CD4-positive, alpha-beta T cell treated with Interleukin-4 for 1 hour (primary cell): ENCODE measurements around the gene CHCHD4.
"Not testable (repeated sequence)": the region's sequence is repeated elsewhere in the genome, so short reads cannot be mapped to it uniquely, and the experiment has no call there.

Experiments used
- DNase-seq, 2 donors: peaks; one replicate each; pipeline ENCODE4 v3.0.0-alpha.2; 2020 to 2022

The CHCHD4 gene

GRCh38 chr3:14133876-14134275, 9.2 kb upstream of the CHCHD4 start:
- no peak for DNase-seq

- DNase-seq = no peak
Measured at GRCh38 chr3:14133188-14133800, 8.6 kb upstream of the CHCHD4 start.

- no peak for DNase-seq
Measured at GRCh38 chr3:14132689-14133088, 8.0 kb upstream of the CHCHD4 start.

- no peak for DNase-seq
Measured at GRCh38 chr3:14132120-14132519, 7.5 kb upstream of the CHCHD4 start.

GRCh38 chr3:14131134-14131533, 6.5 kb upstream of the CHCHD4 start:
- DNase-seq = no peak

DNA sequence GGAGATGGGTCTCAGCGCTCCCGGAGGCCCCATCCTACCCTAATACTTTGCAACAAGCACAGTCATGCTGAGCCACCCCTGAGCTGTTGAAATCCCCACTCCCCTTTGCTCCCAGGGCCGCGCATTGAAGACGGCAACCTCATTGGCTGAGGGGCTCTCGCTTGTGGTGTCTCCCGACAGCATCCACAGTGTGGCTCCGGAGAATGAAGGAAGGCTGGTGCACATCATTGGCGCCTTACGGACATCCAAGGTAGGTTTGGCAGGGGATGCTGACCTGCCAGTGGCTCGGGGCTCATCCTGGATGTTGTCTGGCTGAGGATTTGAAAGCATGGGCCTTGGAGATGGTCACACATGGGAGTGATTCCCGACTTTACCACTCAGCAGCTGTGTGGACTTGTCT, 6.0 kb upstream of the CHCHD4 start:
- DNase-seq = no peak

DNA sequence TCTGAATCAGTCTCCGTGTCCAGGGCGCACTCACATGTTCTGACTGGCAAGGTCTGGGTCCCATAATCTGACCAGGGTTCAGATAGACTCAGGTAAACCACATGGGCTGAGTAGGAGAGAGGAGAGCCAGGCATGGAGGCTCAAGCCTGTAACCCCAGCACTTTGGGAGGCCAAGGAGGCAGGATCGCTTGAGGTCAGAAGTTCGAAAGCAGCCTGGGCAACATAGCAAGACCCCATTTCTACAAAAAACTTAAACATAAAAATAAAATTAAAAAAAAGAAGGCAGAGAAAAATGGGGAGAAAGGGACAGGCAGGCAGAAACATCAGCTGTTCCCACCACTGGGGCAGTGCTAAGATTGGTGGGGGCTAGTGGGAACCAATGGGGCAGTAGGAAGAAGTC, 5.6 kb upstream of the CHCHD4 start:
- no peak for DNase-seq

DNA sequence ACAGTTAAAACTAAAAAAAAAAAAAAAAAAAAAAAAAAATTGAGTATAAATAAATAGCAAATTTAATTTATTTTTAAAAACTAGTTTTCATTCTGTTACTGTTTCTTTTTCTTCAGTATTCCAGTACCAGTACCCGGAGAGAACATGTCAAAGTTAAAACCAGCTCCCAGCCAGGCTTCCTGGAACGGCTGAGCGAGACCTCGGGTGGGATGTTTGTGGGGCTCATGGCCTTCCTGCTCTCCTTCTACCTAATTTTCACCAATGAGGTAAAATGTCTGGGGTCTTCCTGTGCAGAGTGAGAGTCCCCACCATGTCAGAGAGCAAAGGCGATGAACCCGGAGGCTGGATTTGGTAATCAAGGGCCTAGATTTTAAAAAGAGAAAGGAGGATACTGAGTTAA, 4.6 kb upstream of the CHCHD4 start:
- no peak for DNase-seq

GRCh38 chr3:14128724-14129123, 4.1 kb upstream of the CHCHD4 start:
- DNase-seq = no peak

- DNase-seq = no peak
Measured at GRCh38 chr3:14127516-14128161, 3.0 kb upstream of the CHCHD4 start.

- no peak for DNase-seq
Measured at GRCh38 chr3:14126887-14127505, 2.3 kb upstream of the CHCHD4 start.

DNA sequence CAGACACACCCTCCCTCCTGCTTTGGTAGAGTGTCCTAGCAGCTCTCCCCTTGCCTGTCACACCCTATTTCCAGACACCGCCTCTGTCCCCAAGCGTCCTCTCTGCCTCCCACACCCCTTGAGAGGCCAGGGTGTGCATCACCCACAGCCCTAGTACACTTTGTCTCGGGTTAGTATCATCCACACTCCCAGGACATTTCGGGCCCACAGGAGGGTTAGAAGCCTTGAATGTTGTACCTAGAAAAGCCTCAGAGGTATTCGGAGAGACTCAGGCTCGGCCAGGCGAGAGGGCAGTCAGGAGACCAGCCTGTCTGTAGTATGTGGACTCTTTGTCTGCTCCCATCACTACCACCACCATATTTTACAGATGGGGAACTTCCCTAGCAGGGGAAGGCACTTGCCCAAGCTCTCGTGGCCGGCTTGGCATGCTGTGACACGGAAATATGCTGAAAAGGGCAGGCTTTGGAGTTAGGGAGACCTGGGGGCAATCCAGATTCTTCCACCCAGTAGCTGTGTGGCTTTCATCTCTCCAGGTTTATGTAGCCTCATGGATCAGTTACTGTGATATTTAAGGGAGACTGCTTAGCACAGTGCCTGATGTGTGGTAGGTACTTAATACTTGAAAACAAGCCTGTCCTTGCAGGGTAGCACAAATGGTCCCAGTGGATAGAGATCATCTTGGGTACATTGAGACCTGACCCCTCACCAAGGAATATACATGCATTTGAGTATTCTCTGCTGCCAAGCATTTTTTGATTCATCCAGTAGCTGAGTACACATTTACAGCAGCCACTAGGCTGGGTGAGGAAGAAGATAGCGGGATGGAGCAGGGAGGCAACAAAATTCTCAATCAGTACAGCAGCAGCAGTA, 1.6 kb upstream of the CHCHD4 start:
- DNase-seq = peak in 1 of 2 donors; percentile 9

DNA sequence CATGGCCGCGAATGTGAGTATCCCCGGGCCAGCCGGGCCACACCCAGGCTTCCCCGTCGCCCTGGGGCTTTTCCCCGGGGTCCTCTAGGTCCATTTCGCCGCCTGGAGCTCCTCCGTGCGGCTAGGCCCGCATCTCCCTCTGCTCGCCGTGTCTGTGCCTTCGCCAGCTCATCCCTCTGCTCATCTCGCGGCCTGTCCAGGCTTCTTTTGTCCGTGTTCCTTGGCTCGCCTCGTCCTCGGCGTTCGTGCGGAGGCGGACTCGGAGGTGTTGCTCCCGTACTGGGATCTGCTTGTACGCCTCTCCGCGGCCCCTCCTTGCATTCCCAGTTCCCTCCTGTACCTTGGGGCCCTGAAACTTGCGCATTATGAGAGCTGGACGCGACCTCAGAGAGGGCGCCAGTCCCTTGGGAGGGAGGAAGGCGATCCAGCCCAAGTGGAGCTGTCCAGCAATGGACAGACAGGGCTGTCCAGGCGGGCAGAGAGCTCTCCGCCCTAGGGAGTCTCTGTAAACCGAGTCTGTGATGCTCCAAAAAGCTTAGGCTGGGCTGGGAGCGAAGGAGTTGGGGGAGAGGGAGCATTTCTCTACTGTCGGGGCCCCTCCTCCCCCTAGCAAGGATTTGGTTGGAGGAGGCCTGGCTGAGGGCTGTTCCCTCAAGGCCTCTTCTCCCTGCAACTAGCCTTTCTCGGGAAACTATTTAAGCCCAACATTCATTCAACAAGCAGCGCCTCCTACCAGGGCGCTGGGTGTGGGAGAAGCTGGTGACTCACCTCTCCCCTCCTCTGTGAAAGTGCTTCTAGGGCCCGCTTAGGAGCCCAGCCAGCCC, 735 bp upstream of the CHCHD4 start:
- DNase-seq = peak; percentile 59 to 63

GRCh38 chr3:14124223-14124614, 451 bp downstream of the CHCHD4 start:
- peak; percentile 69 to 72 for DNase-seq

DNA sequence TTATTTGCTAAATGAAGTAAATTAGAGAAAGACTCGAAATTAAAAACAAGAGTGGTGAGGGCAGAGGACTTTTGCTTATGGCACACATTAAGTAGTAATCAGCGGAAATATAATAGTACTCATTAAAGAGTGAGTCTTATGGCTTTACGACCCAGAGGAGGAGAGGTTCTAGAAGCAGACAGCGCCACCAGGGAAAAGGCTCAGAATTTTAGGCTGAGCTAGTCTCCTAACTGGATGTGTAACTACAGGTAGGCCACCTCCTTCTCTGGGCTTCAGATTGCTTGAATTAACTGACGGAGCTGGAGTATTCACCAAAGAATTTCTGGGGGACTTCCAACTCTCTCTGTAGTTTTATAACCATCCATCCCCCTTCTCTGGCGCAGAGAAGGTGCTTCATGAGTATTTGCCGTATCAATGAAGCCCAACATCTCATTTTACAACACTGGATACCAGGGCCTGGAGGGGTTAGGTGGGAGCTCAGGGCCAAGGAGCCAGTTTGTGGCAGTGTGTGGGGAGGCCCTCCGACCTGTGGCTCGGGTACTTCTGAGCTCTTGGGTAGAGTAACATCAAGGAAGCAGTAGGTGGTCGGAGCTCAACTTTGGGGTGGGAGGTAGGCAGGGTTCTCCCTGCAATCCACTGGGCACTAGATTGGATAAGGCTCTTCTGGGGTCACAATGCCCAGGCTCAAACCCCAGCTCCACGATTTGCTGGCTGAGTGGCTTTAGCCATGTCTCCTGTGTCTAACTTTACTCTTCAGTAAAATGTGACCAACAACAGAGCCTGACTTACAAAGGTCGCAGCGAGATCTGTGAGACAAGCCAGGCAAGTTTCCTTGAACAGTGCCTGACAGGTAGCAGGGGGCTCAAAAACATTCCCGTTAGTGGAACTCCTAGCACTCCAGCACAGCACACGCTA, 1.1 kb downstream of the CHCHD4 start:
- DNase-seq = no peak

GRCh38 chr3:14122301-14122700, 2.4 kb downstream of the CHCHD4 start:
- DNase-seq = no peak

GRCh38 chr3:14121859-14122258, 2.8 kb downstream of the CHCHD4 start:
- DNase-seq = no peak

- DNase-seq = not testable (repeated sequence)
Measured at GRCh38 chr3:14120921-14121448, 3.7 kb downstream of the CHCHD4 start.

DNA sequence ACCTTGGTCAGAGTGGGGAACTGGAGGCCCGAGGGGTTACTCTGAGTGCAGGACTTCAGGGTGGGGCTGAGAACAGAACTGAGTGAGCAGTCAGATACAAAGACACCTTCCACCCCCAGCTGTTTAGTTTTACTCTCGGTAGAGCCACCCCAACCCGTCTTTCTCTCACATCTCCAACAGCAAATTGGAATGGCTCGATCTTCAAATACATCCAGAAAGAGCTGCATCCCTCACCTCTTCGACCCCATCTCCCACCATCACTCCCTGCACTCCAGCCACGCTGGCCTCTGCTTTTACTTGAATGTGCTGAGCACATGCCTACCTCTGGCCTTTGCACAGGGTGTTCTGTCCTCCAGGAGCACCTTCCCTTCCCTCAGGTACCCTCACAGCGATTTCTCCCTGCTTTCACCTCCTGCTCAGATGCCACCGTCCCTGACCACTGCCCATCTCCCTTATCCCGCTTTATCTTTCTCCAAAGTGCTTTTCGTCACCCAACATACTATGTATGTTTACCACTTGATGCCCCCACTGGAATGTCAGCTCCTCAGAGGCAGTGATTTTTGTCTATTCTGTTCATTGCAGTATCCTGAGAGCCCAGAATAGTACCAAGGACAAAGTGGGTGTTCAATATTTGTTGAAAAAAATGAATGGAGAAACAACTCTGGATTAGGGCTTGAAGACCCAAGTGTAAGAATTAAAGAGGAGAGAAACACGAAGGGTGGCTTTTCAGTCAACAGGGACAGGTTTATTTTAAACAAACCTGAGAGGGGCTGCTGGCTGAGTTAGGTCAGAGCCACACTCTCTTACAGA, 4.4 kb downstream of the CHCHD4 start:
- DNase-seq = no peak

DNA sequence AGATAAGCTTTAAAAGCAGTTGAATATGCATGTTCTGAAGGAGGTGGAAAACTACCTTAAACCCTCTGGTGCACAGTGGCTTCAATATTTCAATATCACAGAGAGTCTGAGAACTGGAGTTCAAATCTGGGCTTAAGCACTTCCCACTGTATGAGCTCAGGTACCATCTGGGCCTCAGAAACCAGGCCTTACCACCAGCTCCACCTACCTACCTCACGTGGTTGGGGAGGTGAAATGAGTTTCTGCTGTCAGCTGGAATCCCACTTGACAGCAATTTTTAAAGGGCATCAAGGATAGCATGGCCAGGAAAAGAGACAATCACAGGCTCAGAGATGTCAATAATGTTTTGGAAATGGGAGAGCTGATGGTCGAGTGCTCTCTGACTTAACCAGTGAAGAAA, 5.0 kb downstream of the CHCHD4 start:
- no peak for DNase-seq
